ENCODE measurements around the gene VWA3B. TPM values are rescaled to one million over a fixed set of nuclear protein-coding genes. Genes with fewer than 3 reads are reported as not detected.

The VWA3B gene
- total and polyA plus RNA-seq, 4 donors = 3.5 to 29.2 (median 11.2) TPM

- Histone ChIP-seq H3K27ac (ENCODE audit: low read depth in 1 of 2, low read length in 1 of 2) (no peak overlapping the region), H3K27me3 (ENCODE audit: control insufficient read depth in 3 of 3, insufficient read depth in 3 of 3, low read length in 2 of 3) (peaks cover 0 to 3% (median 0%) of the 10 kb centered on the region in 3 donors), H3K9ac (ENCODE audit: insufficient read depth in 1 of 2, low read length in 2 of 2) (no peak overlapping the region), H3K36me3 (ENCODE audit: control insufficient read depth in 4 of 4, insufficient read depth in 4 of 4, low read length in 4 of 4) (no peaks in the 10 kb centered on the region), H3K4me1 (ENCODE audit: control insufficient read depth in 5 of 5, insufficient read depth in 5 of 5, low read length in 5 of 5) (peaks cover 0 to 6% (median 0%) of the 10 kb centered on the region in 5 donors), H3K9me3 (ENCODE audit: control insufficient read depth in 4 of 4, insufficient read depth in 3 of 4, low read length in 3 of 4) (peaks cover 0 to 6% (median under 1%) of the 10 kb centered on the region in 4 donors), H3K4me3 (no peak overlapping the region)
- no peak for TF ChIP-seq CTCF (IDR thresholded peaks at IDR 0.05; ENCODE audit: control extremely low read depth, extremely low read depth)
- no peak for DNase-seq
- 56 to 87% methylated on average over 4 of the region's 4 CpGs for WGBS, 2 donors
- no peak for ATAC-seq (ENCODE audit: insufficient read depth, low FRiP score)
Measured at GRCh38 chr2:98216616-98217015, 129.6 kb downstream of the VWA3B start.

GRCh38 chr2:98219152-98219551, 132.2 kb downstream of the VWA3B start:
- Histone ChIP-seq H3K27me3 (ENCODE audit: control insufficient read depth in 3 of 3, insufficient read depth in 3 of 3, low read length in 2 of 3) (peaks cover 0 to 3% (median 0%) of the 10 kb centered on the region in 3 donors), H3K27ac (ENCODE audit: low read depth in 1 of 2, low read length in 1 of 2) (no peak overlapping the region), H3K36me3 (ENCODE audit: control insufficient read depth in 4 of 4, insufficient read depth in 4 of 4, low read length in 4 of 4) (no peaks in the 10 kb centered on the region), H3K4me1 (ENCODE audit: control insufficient read depth in 5 of 5, insufficient read depth in 5 of 5, low read length in 5 of 5) (no peaks in the 10 kb centered on the region), H3K9ac (ENCODE audit: insufficient read depth in 1 of 2, low read length in 2 of 2) (no peak overlapping the region), H3K9me3 (ENCODE audit: control insufficient read depth in 4 of 4, insufficient read depth in 3 of 4, low read length in 3 of 4) (peaks cover 0 to 6% (median under 1%) of the 10 kb centered on the region in 4 donors), H3K4me3 (no peak overlapping the region)
- TF ChIP-seq CTCF (IDR thresholded peaks at IDR 0.05; ENCODE audit: control extremely low read depth, extremely low read depth) = no peak
- DNase-seq (no peak), ATAC-seq (ENCODE audit: insufficient read depth, low FRiP score) (no peak)
- 95 to 98% methylated on average over 3 of the region's 3 CpGs for WGBS, 2 donors

GRCh38 chr2:98233941-98234340, 147.0 kb downstream of the VWA3B start:
- 76 to 82% methylated on average over 2 of the region's 2 CpGs for WGBS, 2 donors
- Histone ChIP-seq H3K4me3 (no peak overlapping the region), H3K9me3 (ENCODE audit: control insufficient read depth in 4 of 4, insufficient read depth in 3 of 4, low read length in 3 of 4) (no peaks in the 10 kb centered on the region), H3K27ac (ENCODE audit: low read depth in 1 of 2, low read length in 1 of 2) (no peak overlapping the region), H3K36me3 (ENCODE audit: control insufficient read depth in 4 of 4, insufficient read depth in 4 of 4, low read length in 4 of 4) (no peaks in the 10 kb centered on the region), H3K4me1 (ENCODE audit: control insufficient read depth in 5 of 5, insufficient read depth in 5 of 5, low read length in 5 of 5) (no peaks in the 10 kb centered on the region), H3K9ac (ENCODE audit: insufficient read depth in 1 of 2, low read length in 2 of 2) (no peak overlapping the region), H3K27me3 (ENCODE audit: control insufficient read depth in 3 of 3, insufficient read depth in 3 of 3, low read length in 2 of 3) (no peaks in the 10 kb centered on the region)
- DNase-seq (peak in 2 of 3 donors; percentile 20 to 50), ATAC-seq (ENCODE audit: insufficient read depth, low FRiP score) (no peak)
- TF ChIP-seq CTCF (IDR thresholded peaks at IDR 0.05; ENCODE audit: control extremely low read depth, extremely low read depth) = no peak

GRCh38 chr2:98234776-98235175, 147.8 kb downstream of the VWA3B start:
- DNase-seq = peak in 2 of 3 donors; percentile 8 to 28
- no peak overlapping the region for H3K27ac ChIP-seq (ENCODE audit: low read depth in 1 of 2, low read length in 1 of 2)

More at GRCh38 chr2:98234776-98235175, 147.8 kb downstream of the VWA3B start:
- Histone ChIP-seq H3K4me1 (ENCODE audit: control insufficient read depth in 5 of 5, insufficient read depth in 5 of 5, low read length in 5 of 5) (no peaks in the 10 kb centered on the region), H3K9ac (ENCODE audit: insufficient read depth in 1 of 2, low read length in 2 of 2) (no peak overlapping the region), H3K4me3 (no peak overlapping the region), H3K36me3 (ENCODE audit: control insufficient read depth in 4 of 4, insufficient read depth in 4 of 4, low read length in 4 of 4) (no peaks in the 10 kb centered on the region), H3K27me3 (ENCODE audit: control insufficient read depth in 3 of 3, insufficient read depth in 3 of 3, low read length in 2 of 3) (no peaks in the 10 kb centered on the region), H3K9me3 (ENCODE audit: control insufficient read depth in 4 of 4, insufficient read depth in 3 of 4, low read length in 3 of 4) (no peaks in the 10 kb centered on the region)
- WGBS, 2 donors = 54 to 76% methylated on average over 2 of the region's 2 CpGs
- TF ChIP-seq CTCF (IDR thresholded peaks at IDR 0.05; ENCODE audit: control extremely low read depth, extremely low read depth) = no peak
- ATAC-seq (ENCODE audit: insufficient read depth, low FRiP score) = no peak
